ENCODE measurements around the gene RUNX2. TPM values are rescaled to one million over a fixed set of nuclear protein-coding genes. Genes with fewer than 3 reads are reported as not detected.
A peak's percentile ranks its signal among the peaks of the same experiment; 100 is the strongest.

The RUNX2 gene
- total and polyA plus RNA-seq, 4 donors = 0.83 to 2.8 (median 2.0) TPM

- no peak overlapping the region for H3K27ac ChIP-seq (ENCODE audit: low read depth, low read length)
- peaks cover 2% of the 10 kb centered on the region for H3K4me1 ChIP-seq (ENCODE audit: control insufficient read depth, insufficient read depth, low read length)
- no peaks in the 10 kb centered on the region for H3K36me3 ChIP-seq (ENCODE audit: control insufficient read depth, insufficient read depth, low read length)
- no peak for DNase-seq (ENCODE audit: low read depth in 4 of 6, low spot score in 6 of 6)
- WGBS (ENCODE audit: insufficient coverage) = 100% methylated on average over 2 of the region's 2 CpGs
- peaks cover 5% of the 10 kb centered on the region for H3K27me3 ChIP-seq (ENCODE audit: control insufficient read depth, insufficient read depth, low read length)
- no peaks in the 10 kb centered on the region for H3K9me3 ChIP-seq (ENCODE audit: control insufficient read depth, insufficient read depth, low read length)
- H3K4me3 ChIP-seq (ENCODE audit: low read depth, low read length) = no peak overlapping the region
Observed at GRCh38 chr6:45592991-45593390, 264.9 kb downstream of the RUNX2 start.

- Histone ChIP-seq H3K36me3 (ENCODE audit: control insufficient read depth, insufficient read depth, low read length) (no peaks in the 10 kb centered on the region), H3K27me3 (ENCODE audit: control insufficient read depth, insufficient read depth, low read length) (peaks cover 5% of the 10 kb centered on the region), H3K4me1 (ENCODE audit: control insufficient read depth, insufficient read depth, low read length) (peaks cover 2% of the 10 kb centered on the region), H3K27ac (ENCODE audit: low read depth, low read length) (no peak overlapping the region), H3K4me3 (ENCODE audit: low read depth, low read length) (no peak overlapping the region), H3K9me3 (ENCODE audit: control insufficient read depth, insufficient read depth, low read length) (peaks cover 4% of the 10 kb centered on the region)
- WGBS (ENCODE audit: insufficient coverage) = 21% methylated on average over 2 of the region's 5 CpGs
- DNase-seq (ENCODE audit: low read depth in 4 of 6, low spot score in 6 of 6) = peak in 1 of 6 donors; percentile 54
Observed at GRCh38 chr6:45595010-45595851, 267.1 kb downstream of the RUNX2 start.

GRCh38 chr6:45597424-45597823 is 269.3 kb downstream of the RUNX2 start:
- Histone ChIP-seq H3K4me3 (ENCODE audit: low read depth, low read length) (no peak overlapping the region), H3K9me3 (ENCODE audit: control insufficient read depth, insufficient read depth, low read length) (peaks cover 4% of the 10 kb centered on the region), H3K36me3 (ENCODE audit: control insufficient read depth, insufficient read depth, low read length) (no peaks in the 10 kb centered on the region), H3K27me3 (ENCODE audit: control insufficient read depth, insufficient read depth, low read length) (peaks cover 5% of the 10 kb centered on the region), H3K4me1 (ENCODE audit: control insufficient read depth, insufficient read depth, low read length) (no peaks in the 10 kb centered on the region), H3K27ac (ENCODE audit: low read depth, low read length) (no peak overlapping the region)
- WGBS (ENCODE audit: insufficient coverage) = 96% methylated on average over 2 of the region's 5 CpGs
- DNase-seq (ENCODE audit: low read depth in 4 of 6, low spot score in 6 of 6) = no peak

- Histone ChIP-seq H3K4me3 (ENCODE audit: low read depth, low read length) (no peak overlapping the region), H3K27me3 (ENCODE audit: control insufficient read depth, insufficient read depth, low read length) (no peaks in the 10 kb centered on the region), H3K36me3 (ENCODE audit: control insufficient read depth, insufficient read depth, low read length) (no peaks in the 10 kb centered on the region), H3K27ac (ENCODE audit: low read depth, low read length) (no peak overlapping the region), H3K9me3 (ENCODE audit: control insufficient read depth, insufficient read depth, low read length) (peaks cover 4% of the 10 kb centered on the region), H3K4me1 (ENCODE audit: control insufficient read depth, insufficient read depth, low read length) (no peaks in the 10 kb centered on the region)
- DNase-seq (ENCODE audit: low read depth in 4 of 6, low spot score in 6 of 6) = no peak
Observed at GRCh38 chr6:45599053-45599452, 270.9 kb downstream of the RUNX2 start.

GRCh38 chr6:45605971-45606370 is 277.8 kb downstream of the RUNX2 start:
- Histone ChIP-seq H3K27ac (ENCODE audit: low read depth, low read length) (no peak overlapping the region), H3K9me3 (ENCODE audit: control insufficient read depth, insufficient read depth, low read length) (no peaks in the 10 kb centered on the region), H3K4me3 (ENCODE audit: low read depth, low read length) (no peak overlapping the region), H3K4me1 (ENCODE audit: control insufficient read depth, insufficient read depth, low read length) (no peaks in the 10 kb centered on the region), H3K27me3 (ENCODE audit: control insufficient read depth, insufficient read depth, low read length) (no peaks in the 10 kb centered on the region), H3K36me3 (ENCODE audit: control insufficient read depth, insufficient read depth, low read length) (no peaks in the 10 kb centered on the region)
- WGBS (ENCODE audit: insufficient coverage) = no CpG with 5 or more reads among the region's 1 CpG
- no peak for DNase-seq (ENCODE audit: low read depth in 4 of 6, low spot score in 6 of 6)

- H3K4me3 ChIP-seq (ENCODE audit: low read depth, low read length) = no peak overlapping the region
- WGBS (ENCODE audit: insufficient coverage) = 61% methylated on average over 3 of the region's 7 CpGs
- no peaks in the 10 kb centered on the region for H3K4me1 ChIP-seq (ENCODE audit: control insufficient read depth, insufficient read depth, low read length)
- no peaks in the 10 kb centered on the region for H3K36me3 ChIP-seq (ENCODE audit: control insufficient read depth, insufficient read depth, low read length)
- DNase-seq (ENCODE audit: low read depth in 4 of 6, low spot score in 6 of 6) = no peak
- no peaks in the 10 kb centered on the region for H3K27me3 ChIP-seq (ENCODE audit: control insufficient read depth, insufficient read depth, low read length)
- no peaks in the 10 kb centered on the region for H3K9me3 ChIP-seq (ENCODE audit: control insufficient read depth, insufficient read depth, low read length)
- H3K27ac ChIP-seq (ENCODE audit: low read depth, low read length) = no peak overlapping the region
Observed at GRCh38 chr6:45606831-45607400, 278.8 kb downstream of the RUNX2 start.

DNA sequence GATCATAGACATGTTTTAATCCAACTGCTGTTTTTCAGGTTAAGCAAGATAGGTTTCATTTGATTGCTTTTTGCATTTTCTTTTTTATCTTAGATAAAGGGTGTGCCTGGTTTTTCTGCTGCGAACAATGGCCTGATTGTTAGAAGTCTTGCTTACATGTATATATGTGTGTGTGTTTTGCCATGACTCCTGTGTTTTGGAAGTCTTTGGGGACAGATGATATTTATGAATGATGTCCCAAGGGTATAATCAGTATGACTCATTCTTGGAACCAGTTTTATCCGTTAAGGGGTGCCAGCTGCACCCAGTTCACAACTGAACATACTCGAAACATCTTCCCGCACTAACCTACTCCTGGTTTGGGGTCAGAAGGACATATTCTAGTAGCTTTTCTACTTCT is 279.7 kb downstream of the RUNX2 start:
- WGBS (ENCODE audit: insufficient coverage) = 100% methylated on average over 1 of the region's 4 CpGs
- H3K4me1 ChIP-seq (ENCODE audit: control insufficient read depth, insufficient read depth, low read length) = no peaks in the 10 kb centered on the region
- H3K27me3 ChIP-seq (ENCODE audit: control insufficient read depth, insufficient read depth, low read length) = no peaks in the 10 kb centered on the region
- DNase-seq (ENCODE audit: low read depth in 4 of 6, low spot score in 6 of 6) = no peak
- H3K9me3 ChIP-seq (ENCODE audit: control insufficient read depth, insufficient read depth, low read length) = no peaks in the 10 kb centered on the region
- H3K36me3 ChIP-seq (ENCODE audit: control insufficient read depth, insufficient read depth, low read length) = no peaks in the 10 kb centered on the region
- H3K27ac ChIP-seq (ENCODE audit: low read depth, low read length) = no peak overlapping the region
- H3K4me3 ChIP-seq (ENCODE audit: low read depth, low read length) = no peak overlapping the region

DNA sequence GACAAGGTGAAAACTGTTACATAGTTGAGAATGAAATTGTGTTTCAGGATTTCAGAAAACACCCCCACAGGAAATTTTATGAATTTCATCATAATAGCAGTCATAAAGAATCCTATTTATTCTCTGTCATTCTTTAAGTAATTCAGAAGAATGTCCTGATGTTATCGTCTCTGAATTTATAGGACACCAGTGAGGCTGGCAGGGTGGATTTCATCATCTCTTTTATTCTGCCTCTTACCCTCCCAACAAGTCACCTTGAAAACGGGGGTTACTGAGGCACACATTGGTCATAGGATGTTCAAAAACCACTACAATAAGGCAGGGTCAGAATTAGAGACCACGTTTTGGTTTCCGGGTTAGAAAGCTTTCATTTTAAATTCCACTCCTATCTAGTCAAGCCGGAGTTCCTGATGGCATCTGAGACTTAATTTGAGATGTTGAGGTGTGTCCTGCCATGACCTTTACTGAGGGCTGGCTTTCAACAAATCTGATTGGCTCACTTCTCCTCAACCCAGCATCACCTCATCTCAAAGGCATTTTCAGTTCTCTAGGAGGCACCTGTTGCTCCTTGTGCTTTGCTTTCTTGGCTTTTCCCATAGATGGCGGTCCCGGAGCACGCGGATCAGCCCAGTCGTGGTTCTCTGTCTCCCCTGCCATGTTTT is 280.3 kb downstream of the RUNX2 start:
- H3K4me1 ChIP-seq (ENCODE audit: control insufficient read depth, insufficient read depth, low read length) = no peaks in the 10 kb centered on the region
- no peak for DNase-seq (ENCODE audit: low read depth in 4 of 6, low spot score in 6 of 6)
- no peaks in the 10 kb centered on the region for H3K27me3 ChIP-seq (ENCODE audit: control insufficient read depth, insufficient read depth, low read length)
- no peaks in the 10 kb centered on the region for H3K9me3 ChIP-seq (ENCODE audit: control insufficient read depth, insufficient read depth, low read length)
- 92% methylated on average over 6 of the region's 10 CpGs for WGBS (ENCODE audit: insufficient coverage)
- H3K36me3 ChIP-seq (ENCODE audit: control insufficient read depth, insufficient read depth, low read length) = no peaks in the 10 kb centered on the region
- H3K4me3 ChIP-seq (ENCODE audit: low read depth, low read length) = no peak overlapping the region
- H3K27ac ChIP-seq (ENCODE audit: low read depth, low read length) = no peak overlapping the region

GRCh38 chr6:45609141-45609638 is 281.1 kb downstream of the RUNX2 start:
- no peaks in the 10 kb centered on the region for H3K9me3 ChIP-seq (ENCODE audit: control insufficient read depth, insufficient read depth, low read length)
- no peaks in the 10 kb centered on the region for H3K36me3 ChIP-seq (ENCODE audit: control insufficient read depth, insufficient read depth, low read length)
- no peak overlapping the region for H3K4me3 ChIP-seq (ENCODE audit: low read depth, low read length)
- no peaks in the 10 kb centered on the region for H3K27me3 ChIP-seq (ENCODE audit: control insufficient read depth, insufficient read depth, low read length)
- whole genome bisulfite sequencing (ENCODE audit: insufficient coverage) = 92% methylated on average over 5 of the region's 6 CpGs
- DNase-seq (ENCODE audit: low read depth in 4 of 6, low spot score in 6 of 6) = no peak
- H3K4me1 ChIP-seq (ENCODE audit: control insufficient read depth, insufficient read depth, low read length) = no peaks in the 10 kb centered on the region
- H3K27ac ChIP-seq (ENCODE audit: low read depth, low read length) = no peak overlapping the region
